GM19328 (cell line): ENCODE measurements around the gene GMPPB.
"Not testable (repeated sequence)": the region's sequence is repeated elsewhere in the genome, so short reads cannot be mapped to it uniquely, and the experiment has no call there.

Source experiments
- ATAC-seq: cut with Tn5 transposase; IDR thresholded peaks from one replicate; pipeline ENCODE4 v1.9.1; 2021; ENCODE audit warnings: mild to moderate bottlenecking, moderate library complexity; ENCODE audit not compliant: unreplicated experiment

Gene GMPPB

DNA sequence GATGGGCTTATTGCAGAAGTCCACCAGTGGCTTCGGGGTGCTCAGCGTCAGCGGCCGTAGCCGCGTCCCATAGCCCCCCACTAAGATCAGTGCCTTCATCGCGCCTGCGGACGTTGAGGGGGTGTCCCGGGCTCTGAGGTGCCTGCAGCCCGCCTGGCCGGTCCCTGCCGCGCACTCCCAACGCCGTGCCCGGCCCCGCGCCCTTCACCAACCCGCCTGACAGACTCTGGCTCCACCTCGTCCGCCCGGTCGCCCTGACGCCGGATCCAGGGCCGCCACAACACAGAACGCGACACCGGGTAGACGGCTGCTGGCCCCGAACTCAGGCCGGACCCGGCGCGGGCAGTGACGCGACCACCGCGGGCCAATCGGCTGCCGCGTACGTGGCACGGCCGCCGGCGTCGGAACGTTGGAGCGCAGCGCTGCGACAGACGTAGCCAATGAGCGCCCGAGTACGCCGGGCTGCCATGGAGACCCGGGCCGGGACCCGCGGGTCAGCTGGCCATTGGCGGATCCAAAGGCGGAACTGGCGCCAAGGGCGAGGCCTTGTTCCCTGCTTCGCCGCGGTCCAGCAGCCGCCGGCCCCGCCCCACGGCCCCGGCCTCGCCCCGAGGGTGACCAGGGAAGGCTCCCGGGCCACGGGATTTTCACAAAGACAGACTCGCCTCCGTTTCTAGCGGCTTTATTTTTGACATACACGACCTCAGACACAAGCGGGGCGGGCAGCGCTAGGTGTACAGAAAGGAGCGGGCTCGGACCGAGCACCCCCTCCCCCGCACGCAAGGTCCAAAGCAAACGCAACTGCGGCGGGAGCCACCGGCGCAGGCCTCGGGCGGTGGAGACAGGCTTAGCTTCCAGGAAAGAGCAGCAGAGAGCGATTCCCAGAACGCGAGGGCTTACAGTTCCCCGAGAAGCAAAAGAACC is at the start of gene GMPPB:
TSS of gene GMPPB (minus strand) at position 324 of the 924 bp plus-strand sequence. CDS start at position 99, 225 bp downstream.
- peak; percentile 72 for ATAC-seq

DNA sequence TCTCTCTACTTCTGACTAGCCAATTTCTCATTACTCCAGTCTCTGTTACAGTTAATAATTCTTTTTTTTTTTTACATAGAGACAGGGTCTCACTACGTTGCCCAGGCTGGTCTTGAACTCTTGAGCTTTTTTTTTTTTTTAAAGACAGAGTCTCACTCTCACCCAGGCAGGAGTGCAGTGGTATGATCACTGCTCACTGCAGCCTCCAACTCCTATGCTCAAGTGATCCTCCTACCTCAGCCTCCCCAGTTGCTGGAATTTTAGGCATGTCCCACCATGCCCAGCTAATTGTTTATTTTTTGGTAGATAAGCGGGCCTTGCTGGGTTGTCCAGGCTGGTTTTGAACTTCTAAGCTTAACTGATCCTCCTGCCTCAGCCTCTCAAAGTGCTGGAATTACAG is 49.0 kb upstream of the GMPPB start:
- ATAC-seq = no peak

DNA sequence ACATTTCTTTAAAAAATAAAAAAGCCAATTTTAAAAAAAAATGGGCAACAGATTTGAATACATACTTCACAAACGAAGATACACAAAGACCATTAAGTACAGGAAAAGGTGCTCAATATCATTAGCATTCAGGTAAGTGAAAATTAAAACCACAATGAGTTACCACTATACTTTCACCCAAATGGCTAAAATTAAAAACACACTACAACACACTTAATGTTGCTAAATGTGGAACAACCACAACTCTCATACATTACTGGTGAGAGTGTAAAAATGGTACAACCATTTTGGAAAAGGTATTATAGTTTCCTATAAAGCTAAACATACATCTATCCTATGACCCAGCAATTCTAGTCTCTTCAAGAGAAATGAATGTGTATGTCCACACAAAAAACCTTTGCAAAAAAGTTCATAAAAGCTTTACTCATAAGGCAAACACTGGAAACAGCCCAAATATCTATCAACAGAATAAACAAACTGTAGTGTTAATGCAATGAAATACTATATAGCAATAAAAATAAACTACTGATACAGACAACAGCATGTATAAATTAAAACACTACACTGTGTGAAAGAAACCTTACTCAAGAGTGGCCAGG is 47.7 kb upstream of the GMPPB start:
- ATAC-seq = no peak

DNA sequence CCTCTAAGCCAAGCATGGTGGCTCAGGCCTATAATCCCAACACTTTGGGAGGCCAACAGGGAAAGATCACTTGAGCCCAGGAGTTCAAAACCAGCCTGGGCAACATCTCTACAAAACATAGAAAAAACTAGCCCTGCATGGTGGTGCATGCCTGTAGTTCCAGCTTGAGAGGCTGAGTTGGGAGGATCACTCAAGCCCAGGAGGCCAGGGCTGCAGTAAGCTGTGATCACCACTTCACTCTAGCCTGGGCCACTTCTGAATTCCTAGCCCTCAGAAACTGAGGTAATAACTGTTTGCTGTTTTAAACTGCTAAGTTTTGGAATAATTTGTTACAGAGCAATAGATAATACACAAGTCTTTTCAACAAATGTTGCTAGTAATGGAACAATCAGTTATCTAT is 46.2 kb upstream of the GMPPB start:
- no peak for ATAC-seq

DNA sequence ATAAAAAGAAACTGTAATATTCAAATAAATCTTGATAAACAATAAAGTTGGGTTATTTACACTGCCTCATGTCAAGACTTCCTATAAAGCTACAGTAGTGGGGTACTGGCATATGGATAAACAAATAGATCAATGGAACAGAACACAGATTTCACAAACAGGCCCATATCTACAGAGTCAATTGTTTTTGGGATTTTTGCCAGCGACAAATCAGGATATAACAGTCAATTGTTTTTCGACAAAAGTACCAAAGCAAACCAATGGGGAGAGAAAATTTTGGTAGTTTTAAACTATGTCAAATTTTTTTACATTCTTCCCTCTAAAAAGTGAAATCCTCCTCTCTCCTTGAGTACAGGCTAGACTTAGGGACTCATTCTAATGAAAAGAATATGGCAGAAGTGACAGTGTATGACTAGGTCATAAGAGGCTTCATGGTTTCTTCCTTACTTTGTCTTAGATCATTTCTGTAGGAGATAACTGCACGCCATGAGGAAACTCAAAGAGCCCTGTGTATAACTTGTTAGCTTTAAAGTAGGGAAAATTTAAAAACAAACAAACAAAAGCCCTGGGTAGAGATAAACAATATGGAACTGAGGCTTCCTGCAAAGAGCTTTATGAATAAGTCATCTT is 45.6 kb upstream of the GMPPB start:
- ATAC-seq = no peak

DNA sequence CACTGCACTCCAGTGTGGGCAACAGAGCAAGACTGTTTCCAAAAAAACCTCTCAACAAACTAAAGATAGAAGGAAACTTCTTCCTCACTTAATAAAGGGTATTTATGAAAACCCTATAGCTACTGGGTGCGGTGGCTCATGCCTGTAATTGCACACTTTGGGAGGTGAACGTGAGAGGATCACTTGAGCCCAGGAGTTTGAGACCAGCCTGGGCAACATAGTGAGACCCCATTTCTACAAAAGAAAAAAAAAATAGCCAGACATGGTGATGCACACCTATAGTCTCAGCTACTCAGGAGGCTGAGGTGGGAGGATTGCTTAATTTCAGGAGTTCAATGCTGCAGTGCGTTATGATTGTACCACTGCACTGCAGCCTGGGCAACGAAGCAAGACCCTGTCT is 40.2 kb upstream of the GMPPB start:
- ATAC-seq = no peak

DNA sequence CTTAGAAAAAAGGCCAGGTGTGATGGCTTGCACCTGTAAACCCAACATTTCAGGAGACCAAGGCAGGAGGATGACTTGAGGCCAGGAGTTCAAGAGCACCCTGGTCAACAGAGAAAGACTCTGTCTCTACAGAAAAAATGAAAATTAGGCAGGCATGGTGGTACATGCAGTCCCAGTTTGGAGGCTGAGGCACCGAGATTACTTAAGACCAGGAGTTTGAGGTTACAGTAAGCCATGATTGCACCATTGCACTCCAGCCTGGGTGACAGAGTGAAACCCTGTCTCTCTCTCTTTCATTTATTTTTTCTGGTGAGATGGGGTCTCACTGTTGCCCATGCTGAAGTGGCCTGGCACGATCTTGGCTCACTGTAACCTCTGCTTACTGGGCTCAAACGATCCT is 37.9 kb upstream of the GMPPB start:
- no peak for ATAC-seq

DNA sequence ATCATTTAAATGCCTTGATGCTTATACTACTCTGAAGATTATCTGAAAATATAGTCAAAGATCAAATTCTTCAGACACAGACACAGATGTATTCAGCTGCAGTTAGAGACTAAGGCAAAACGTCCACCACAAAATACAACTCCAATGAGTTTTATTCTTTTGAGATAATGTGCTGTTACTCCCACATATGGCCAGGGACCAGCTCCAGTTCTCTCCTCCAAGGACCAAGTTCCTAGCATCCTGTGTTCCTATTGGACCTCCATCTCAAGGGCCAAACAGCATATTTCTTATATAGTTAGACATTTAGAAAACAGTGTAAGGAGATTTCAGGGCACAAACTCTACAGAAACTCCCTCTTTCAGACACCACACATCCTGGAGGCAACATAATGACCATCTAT is 35.5 kb upstream of the GMPPB start:
- no peak for ATAC-seq

DNA sequence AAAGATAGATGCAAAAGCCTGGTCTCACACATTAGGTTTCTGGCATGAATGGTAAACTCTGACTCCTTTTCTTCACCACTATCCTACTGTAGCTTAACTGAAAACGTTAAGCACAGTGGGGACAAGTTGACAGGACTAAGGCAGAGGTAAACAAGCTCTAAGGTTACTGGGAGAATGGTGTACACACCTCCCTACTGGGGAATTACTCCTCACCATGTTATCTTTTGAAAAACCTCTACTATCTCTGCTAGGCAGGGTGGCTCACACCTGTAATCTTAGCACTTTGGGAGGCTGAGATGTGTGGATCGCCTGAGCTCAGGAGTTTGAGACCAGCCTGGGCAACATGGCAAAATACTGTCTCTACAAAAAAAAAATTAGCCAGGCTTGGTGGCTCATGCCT is 33.4 kb upstream of the GMPPB start:
- ATAC-seq = no peak

DNA sequence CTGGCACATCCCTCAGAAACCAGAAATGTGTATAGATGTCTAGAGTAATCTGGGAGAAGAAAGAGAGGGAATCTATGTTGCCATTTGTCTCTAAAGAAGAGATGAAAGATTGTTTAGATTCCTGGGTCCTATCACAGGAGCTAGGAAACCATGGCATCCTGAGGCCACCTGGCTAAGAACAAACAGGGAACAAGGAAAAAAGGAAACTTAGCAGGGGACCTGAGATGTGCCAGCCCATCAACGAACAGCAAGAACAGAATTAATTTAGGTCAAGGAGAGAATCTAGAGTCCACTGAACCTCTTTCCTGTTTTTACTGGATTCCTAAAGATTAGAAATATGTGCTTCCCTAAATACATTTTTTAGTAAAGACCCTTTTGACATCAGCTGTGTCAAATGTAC is 32.3 kb upstream of the GMPPB start:
- ATAC-seq = no peak

DNA sequence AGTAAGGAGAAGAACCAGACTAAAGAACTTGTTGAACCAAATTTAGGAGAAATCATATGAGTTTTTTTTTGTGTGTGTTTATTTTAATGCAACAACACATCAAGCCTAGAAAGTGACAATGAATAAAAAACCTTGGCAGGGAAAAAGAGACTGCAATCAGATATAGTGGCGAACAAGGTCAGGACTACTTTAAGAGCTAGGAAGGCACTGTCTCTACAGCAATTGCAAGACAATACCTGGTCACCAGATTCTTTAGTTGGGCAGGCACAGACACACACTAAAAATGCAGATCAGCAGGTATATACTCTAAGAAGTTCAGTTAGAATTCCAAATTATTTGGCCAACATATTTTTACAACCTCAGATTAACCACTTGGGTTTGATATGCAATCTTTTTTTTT is 30.8 kb upstream of the GMPPB start:
- ATAC-seq = no peak

DNA sequence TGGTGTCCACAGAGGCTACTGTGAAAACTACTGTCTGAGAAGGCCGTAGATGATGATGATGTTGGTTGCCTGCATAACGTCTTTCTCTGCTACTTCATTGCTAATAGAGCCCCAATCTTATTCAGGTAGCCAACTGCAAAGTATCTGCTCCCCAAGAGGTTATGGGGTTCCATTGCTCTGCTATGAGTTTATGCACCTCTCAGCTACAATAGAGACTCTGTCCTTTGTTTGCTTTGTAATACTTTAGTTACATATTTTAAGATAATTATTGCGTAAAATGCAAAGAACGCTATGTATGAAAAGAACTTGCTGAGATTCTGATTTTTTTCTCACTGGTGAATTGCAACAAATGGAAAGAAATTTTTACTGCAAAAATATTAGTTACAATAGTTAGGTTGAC is 27.8 kb upstream of the GMPPB start:
- no peak for ATAC-seq

DNA sequence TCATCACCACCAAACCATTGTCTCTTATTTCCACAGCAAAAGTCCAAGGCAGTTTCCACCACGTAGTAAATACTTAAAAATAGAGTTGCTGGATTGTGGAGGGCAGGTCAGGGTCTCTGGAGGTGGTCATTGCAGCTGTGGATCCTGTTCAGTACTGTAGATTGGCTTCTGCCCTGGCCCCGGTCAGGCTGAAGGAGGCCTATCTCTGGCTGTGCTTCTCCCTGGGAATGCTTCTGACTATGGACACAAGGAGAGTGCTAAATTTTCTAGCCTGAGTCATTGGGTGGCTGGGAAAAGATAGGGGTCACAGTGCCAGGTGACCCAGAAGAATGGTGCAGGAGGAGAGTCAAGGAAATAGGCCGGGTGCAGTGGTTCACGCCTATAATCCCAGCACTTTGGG is 26.3 kb upstream of the GMPPB start:
- ATAC-seq = no peak

DNA sequence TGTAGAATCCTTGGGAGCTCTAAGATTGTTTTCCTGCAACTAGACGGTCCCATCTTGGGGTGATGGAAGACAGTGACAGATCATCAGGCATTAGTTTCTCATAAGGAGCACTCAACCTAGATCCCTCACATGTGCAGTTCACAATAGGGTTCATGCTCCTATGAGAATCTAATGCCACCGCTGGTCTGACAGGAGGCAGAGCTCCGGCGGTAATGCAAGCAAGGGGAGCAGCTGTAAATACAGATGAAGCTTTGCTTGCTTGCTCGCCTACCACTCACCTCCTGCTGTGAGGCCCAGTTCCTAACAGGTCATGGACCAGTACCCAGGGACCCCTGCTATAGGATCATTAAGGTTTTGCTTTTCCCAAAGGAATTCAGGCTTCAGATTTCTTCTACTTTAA is 25.1 kb upstream of the GMPPB start:
- not testable (repeated sequence) for ATAC-seq

DNA sequence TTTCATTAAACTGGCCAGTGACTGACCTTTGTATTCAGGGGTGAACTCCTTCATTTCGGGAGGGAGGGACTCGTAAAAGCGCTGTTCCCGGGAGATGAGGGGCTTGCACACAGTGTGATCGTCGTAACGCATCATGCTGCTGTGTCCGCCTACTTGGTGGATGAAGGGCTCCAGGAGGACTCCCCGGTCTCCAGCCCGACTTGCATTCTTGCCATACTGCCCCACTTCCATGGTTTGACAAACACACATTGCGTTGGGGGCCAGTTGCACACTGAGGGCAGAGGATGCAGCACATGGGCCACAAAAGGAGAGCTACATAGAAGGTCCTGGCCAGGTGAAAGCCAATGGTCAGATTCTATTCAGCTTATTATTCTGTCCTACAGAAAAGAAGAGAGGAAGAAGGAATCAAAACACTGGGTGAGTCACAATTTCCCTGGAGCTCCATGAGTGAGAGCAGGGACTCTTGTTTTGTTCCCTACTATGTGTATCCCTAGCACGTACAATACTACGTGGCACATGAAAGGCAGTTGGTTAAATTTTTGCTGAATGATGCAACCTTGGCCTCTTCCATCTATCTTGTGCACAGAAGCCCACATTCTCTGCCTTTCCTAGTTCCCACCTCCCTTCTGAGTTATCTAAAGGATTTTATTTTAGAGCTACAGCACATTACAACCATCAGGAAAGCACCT is 24.2 kb upstream of the GMPPB start:
- no peak for ATAC-seq

DNA sequence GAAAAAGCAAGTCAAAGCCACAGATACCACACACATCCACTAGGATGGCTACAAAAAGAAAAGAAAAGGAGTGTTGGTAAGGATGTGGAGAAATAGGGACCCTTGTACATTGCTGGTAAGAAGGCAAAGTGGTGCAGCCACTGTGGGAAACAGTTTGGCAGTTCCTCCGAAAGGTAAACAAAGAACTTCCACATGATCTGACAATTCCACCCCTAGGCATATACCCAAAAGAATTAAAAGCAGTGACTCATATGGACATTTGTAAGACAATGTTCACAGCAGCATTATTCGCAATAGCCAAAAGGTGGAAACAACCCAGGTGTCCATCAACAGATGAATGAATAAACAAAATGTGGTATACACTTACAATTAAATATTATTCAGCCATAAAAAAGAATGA is 22.2 kb upstream of the GMPPB start:
- ATAC-seq = no peak

DNA sequence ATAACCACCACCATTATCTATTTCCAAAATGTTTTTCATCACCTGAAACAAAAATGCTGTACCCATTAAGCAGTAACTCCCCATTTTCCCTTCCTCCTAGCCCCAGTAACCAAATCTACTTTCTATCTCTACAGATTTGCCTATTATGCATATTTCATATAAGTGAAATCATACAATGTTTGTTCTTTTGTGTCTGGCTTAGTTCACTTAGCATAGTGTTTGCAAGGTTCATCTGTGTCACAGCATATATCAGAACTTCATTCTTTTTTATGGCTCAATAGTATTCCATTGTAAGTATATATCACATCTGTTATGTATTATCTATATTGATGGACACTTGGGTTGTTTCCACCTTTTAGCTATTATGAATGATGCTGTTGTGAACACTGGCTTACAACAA is 16.7 kb upstream of the GMPPB start:
- ATAC-seq = no peak

DNA sequence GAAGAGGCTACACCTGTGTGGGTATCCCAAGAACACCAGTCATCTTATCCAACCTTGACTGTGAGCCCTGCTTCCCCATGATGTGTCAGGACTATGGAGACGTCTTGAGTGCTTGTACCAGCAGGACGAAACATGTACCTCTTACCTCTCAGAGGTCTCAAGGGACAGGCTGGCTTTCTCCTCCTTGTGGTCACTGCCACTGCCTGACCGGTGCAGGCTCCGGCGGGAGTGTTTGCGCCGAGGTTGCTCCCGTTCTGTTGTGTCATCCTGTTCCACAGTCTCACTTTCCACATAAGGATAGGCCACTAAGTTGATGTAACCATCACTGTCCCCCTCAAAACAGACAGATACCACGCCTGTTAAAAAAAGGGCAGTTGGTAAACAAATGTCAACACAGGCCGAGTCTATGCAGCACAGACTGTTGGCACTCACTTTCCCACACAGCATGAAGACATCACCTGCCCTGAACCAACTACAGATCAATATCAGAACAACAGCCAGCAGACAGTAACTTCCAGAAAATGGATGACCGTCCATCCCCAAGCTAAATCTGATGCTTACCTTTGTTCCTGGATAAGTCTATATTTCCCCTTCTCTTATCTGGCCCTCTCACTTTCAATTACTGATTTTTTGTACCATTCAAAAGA is 14.4 kb upstream of the GMPPB start:
- ATAC-seq = no peak

DNA sequence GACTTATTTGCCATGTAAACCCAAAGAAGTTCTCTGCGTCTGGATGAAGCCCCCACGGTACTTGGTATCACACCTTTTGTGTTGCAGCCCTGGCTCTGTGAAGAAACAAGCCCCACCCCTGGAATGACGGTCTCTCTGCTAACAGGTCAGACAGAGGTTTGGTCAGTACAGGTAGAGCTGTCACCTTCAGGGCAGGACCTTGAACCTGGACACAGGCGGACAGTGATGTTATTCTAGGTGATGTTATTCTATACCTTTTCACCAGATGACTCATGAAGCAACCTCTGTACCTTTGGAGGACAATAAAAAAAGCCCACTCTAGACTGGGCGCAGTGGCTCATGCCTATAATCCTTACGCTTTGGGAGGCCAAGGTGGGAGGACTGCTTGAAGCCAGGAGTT is 11.0 kb upstream of the GMPPB start:
- no peak for ATAC-seq

DNA sequence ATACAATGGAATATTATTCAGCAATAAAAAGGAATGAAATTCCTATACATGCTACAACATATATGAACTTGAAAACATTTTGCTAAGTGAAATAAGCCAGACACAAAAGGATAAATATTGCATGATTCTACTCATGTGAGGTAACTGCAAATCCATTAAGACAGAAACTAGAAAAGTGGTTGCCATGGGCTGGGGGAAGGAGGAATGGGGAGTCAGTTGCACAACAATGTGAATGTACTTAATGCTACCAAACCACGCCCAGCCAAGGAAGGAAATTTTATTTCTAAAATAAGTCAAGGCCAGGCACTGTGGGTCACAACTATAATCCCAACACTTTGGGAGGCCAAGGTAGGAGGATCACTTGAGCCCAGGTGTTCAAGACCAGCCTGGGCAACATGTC is 9.8 kb upstream of the GMPPB start:
- no peak for ATAC-seq

DNA sequence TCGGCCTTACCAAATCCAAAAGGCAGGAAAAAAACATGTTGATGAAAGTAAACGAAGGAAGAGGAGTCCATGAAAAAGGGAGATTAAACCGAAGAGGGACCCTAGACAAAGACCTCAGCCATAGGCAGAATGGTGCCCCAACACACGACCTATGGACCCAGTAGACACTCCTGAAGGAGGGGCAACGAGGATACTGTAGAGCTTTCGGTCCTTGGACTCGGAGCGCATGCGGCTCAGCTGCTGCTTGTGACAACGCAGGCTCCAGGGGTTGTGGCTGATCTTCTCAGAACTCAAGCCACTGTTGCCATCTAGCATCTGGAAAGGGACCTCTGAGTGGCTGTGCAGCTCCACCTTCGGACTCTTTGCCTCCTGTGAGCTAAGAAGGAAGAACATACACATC is 8.8 kb upstream of the GMPPB start:
- no peak for ATAC-seq
